ENCODE results near the gene TMEM61.

The TMEM61 gene

DNA sequence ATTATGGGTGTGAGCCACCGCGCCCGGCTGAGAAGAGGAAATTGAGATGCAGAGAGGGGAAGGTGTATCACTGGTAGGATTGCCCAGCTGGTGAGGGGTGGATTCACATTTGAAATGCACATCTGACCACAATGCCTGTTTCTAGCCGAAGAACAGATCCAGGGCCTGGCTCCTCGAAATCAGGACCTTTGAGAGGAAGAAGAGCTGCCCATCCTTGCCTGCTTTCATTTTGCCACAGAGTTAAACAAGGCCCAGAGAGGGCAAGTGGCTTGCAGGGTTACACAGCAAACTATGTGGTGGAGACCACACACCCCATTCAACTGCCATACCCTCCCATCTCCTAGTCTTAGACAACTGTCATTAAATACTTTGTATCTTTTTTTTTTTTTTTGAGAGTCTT lies 32.9 kb upstream of the TMEM61 start:
- TF ChIP-seq, protein P1, sequence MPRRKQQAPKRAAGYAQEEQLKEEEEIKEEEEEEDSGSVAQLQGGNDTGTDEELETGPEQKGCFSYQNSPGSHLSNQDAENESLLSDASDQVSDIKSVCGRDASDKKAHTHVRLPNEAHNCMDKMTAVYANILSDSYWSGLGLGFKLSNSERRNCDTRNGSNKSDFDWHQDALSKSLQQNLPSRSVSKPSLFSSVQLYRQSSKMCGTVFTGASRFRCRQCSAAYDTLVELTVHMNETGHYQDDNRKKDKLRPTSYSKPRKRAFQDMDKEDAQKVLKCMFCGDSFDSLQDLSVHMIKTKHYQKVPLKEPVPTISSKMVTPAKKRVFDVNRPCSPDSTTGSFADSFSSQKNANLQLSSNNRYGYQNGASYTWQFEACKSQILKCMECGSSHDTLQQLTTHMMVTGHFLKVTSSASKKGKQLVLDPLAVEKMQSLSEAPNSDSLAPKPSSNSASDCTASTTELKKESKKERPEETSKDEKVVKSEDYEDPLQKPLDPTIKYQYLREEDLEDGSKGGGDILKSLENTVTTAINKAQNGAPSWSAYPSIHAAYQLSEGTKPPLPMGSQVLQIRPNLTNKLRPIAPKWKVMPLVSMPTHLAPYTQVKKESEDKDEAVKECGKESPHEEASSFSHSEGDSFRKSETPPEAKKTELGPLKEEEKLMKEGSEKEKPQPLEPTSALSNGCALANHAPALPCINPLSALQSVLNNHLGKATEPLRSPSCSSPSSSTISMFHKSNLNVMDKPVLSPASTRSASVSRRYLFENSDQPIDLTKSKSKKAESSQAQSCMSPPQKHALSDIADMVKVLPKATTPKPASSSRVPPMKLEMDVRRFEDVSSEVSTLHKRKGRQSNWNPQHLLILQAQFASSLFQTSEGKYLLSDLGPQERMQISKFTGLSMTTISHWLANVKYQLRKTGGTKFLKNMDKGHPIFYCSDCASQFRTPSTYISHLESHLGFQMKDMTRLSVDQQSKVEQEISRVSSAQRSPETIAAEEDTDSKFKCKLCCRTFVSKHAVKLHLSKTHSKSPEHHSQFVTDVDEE (CRISPR knock-in tag; IDR thresholded peaks at IDR 0.05), result no peak
- TF ChIP-seq GLIS3 (CRISPR knock-in tag; IDR thresholded peaks at IDR 0.05) (no peak), ZNF565 (CRISPR knock-in tag; conservative IDR thresholded peaks at IDR 0.05; ENCODE audit: low read depth) (no peak), ZNF70 (CRISPR knock-in tag; IDR thresholded peaks at IDR 0.05) (no peak), ZFP30 (CRISPR knock-in tag; IDR thresholded peaks at IDR 0.05) (no peak), ZC3H10 (CRISPR knock-in tag; IDR thresholded peaks at IDR 0.05) (no peak), OSR1 (CRISPR knock-in tag; IDR thresholded peaks at IDR 0.05) (no peak), TCF4 (CRISPR knock-in tag; IDR thresholded peaks at IDR 0.05; ENCODE audit: borderline replicate concordance) (no peak)
- TF ChIP-seq, protein P2, sequence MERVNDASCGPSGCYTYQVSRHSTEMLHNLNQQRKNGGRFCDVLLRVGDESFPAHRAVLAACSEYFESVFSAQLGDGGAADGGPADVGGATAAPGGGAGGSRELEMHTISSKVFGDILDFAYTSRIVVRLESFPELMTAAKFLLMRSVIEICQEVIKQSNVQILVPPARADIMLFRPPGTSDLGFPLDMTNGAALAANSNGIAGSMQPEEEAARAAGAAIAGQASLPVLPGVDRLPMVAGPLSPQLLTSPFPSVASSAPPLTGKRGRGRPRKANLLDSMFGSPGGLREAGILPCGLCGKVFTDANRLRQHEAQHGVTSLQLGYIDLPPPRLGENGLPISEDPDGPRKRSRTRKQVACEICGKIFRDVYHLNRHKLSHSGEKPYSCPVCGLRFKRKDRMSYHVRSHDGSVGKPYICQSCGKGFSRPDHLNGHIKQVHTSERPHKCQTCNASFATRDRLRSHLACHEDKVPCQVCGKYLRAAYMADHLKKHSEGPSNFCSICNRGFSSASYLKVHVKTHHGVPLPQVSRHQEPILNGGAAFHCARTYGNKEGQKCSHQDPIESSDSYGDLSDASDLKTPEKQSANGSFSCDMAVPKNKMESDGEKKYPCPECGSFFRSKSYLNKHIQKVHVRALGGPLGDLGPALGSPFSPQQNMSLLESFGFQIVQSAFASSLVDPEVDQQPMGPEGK (CRISPR knock-in tag; IDR thresholded peaks at IDR 0.05; ENCODE audit: borderline replicate concordance), result no peak
- TF ChIP-seq, protein P3, sequence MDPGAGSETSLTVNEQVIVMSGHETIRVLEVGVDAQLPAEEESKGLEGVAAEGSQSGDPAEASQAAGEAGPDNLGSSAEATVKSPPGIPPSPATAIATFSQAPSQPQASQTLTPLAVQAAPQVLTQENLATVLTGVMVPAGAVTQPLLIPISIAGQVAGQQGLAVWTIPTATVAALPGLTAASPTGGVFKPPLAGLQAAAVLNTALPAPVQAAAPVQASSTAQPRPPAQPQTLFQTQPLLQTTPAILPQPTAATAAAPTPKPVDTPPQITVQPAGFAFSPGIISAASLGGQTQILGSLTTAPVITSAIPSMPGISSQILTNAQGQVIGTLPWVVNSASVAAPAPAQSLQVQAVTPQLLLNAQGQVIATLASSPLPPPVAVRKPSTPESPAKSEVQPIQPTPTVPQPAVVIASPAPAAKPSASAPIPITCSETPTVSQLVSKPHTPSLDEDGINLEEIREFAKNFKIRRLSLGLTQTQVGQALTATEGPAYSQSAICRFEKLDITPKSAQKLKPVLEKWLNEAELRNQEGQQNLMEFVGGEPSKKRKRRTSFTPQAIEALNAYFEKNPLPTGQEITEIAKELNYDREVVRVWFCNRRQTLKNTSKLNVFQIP (CRISPR knock-in tag; IDR thresholded peaks at IDR 0.05; ENCODE audit: borderline replicate concordance, low read depth), result no peak
- TF ChIP-seq, protein P4, sequence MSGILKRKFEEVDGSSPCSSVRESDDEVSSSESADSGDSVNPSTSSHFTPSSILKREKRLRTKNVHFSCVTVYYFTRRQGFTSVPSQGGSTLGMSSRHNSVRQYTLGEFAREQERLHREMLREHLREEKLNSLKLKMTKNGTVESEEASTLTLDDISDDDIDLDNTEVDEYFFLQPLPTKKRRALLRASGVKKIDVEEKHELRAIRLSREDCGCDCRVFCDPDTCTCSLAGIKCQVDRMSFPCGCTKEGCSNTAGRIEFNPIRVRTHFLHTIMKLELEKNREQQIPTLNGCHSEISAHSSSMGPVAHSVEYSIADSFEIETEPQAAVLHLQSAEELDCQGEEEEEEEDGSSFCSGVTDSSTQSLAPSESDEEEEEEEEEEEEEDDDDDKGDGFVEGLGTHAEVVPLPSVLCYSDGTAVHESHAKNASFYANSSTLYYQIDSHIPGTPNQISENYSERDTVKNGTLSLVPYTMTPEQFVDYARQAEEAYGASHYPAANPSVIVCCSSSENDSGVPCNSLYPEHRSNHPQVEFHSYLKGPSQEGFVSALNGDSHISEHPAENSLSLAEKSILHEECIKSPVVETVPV (CRISPR knock-in tag; IDR thresholded peaks at IDR 0.05), result no peak
- no peak for ATAC-seq

DNA sequence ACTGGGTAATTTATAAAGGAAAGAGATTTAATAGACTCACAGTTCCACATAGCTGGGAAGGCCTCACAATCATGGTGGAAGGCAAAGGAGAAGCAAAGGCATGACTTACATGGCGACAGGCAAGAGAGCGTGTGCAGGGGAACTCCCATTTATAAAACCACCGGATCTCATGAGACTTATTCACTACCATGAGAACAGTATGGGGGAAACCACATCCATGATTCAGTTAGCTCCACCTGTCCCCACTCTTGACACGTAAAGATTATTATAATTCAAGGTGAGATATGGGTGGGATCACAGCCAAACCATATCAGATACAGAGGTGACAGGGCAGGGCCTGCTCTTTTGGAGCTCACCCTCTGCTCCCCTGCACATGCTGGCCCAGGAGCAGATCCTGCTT lies 31.4 kb upstream of the TMEM61 start:
- no peak for ATAC-seq
- TF ChIP-seq CSDC2 (CRISPR knock-in tag; IDR thresholded peaks at IDR 0.05) (no peak), SNAI2 (CRISPR knock-in tag; IDR thresholded peaks at IDR 0.05) (no peak), BACH2 (CRISPR knock-in tag; IDR thresholded peaks at IDR 0.05; ENCODE audit: borderline replicate concordance) (no peak), OSR1 (CRISPR knock-in tag; IDR thresholded peaks at IDR 0.05) (no peak), ARNTL (CRISPR knock-in tag; IDR thresholded peaks at IDR 0.05; ENCODE audit: borderline replicate concordance, low read depth) (no peak), ZNF70 (CRISPR knock-in tag; IDR thresholded peaks at IDR 0.05) (no peak), ZNF565 (CRISPR knock-in tag; conservative IDR thresholded peaks at IDR 0.05; ENCODE audit: low read depth) (no peak), RARB (CRISPR knock-in tag; IDR thresholded peaks at IDR 0.05) (no peak), ZC3H10 (CRISPR knock-in tag; IDR thresholded peaks at IDR 0.05) (no peak), TOX (CRISPR knock-in tag; IDR thresholded peaks at IDR 0.05; ENCODE audit: borderline replicate concordance) (no peak), ESRRG (CRISPR knock-in tag; IDR thresholded peaks at IDR 0.05) (no peak), ZFP3 (CRISPR knock-in tag; IDR thresholded peaks at IDR 0.05) (no peak), ZFP30 (CRISPR knock-in tag; IDR thresholded peaks at IDR 0.05) (no peak), ZNF8 (CRISPR knock-in tag; IDR thresholded peaks at IDR 0.05) (no peak)
- TF ChIP-seq, protein P2 (CRISPR knock-in tag; IDR thresholded peaks at IDR 0.05; ENCODE audit: borderline replicate concordance), result no peak
- TF ChIP-seq, protein P5, sequence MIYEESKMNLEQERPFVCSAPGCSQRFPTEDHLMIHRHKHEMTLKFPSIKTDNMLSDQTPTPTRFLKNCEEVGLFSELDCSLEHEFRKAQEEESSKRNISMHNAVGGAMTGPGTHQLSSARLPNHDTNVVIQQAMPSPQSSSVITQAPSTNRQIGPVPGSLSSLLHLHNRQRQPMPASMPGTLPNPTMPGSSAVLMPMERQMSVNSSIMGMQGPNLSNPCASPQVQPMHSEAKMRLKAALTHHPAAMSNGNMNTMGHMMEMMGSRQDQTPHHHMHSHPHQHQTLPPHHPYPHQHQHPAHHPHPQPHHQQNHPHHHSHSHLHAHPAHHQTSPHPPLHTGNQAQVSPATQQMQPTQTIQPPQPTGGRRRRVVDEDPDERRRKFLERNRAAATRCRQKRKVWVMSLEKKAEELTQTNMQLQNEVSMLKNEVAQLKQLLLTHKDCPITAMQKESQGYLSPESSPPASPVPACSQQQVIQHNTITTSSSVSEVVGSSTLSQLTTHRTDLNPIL (CRISPR knock-in tag; IDR thresholded peaks at IDR 0.05; ENCODE audit: low read depth), result no peak
